Panc1 (cell line): Measurements from ENCODE around the gene BLTP2. TPM values are rescaled to one million over a fixed set of nuclear protein-coding genes. Genes with fewer than 3 reads are reported as not detected.

Experiments
- ATAC-seq: fragments of 200-7000 bp; cut with Tn5 transposase; 2 replicates; pipeline ENCODE4 v1.9.1; 2020; ENCODE audit warnings: mild to moderate bottlenecking, moderate library complexity
- BruUV-seq: library from RNA; stranded (reverse); fragments of 400-500 nt; replicated peaks from 2 replicates; lab custom pipeline; 2021; lab: Mats Ljungman, UMichigan
- CTCF ChIA-PET: fragments of 300-600 bp; sonication (Branson Sonifier 250); formaldehyde crosslinking; loops from one replicate; lab custom pipeline; 2022; ENCODE audit warnings: antibody characterized with exemption; lab: Charles Lee
- POLR2A ChIA-PET: fragments of 300-600 bp; sonication (Branson Sonifier 250); formaldehyde crosslinking; loops from one replicate; lab custom pipeline; 2022; ENCODE audit warnings: antibody characterized with exemption; lab: Charles Lee
- DNase-seq: peaks from one replicate; pipeline ENCODE4 v3.0.0-alpha.2; 2010; ENCODE audit warnings: low read depth, low spot score
- H3K27ac ChIP-seq: 2 replicates; pipeline ENCODE4 v1.5.1; 2011; ENCODE audit warnings: mild to moderate bottlenecking, low read length, inconsistent platforms
- H3K27me3 ChIP-seq: fragments of 200-500 bp; sonication (Bioruptor generic); 2 replicates; pipeline ENCODE4 v1.6.0; 2014; ENCODE audit warnings: low read length, inconsistent platforms; ENCODE audit not compliant: control insufficient read depth, insufficient read depth
- H3K36me3 ChIP-seq: fragments of 200-500 bp; sonication (Bioruptor generic); 2 replicates; pipeline ENCODE4 v1.5.1; 2014; ENCODE audit warnings: inconsistent platforms, mild to moderate bottlenecking, low read length, moderate library complexity; ENCODE audit not compliant: control insufficient read depth, insufficient read depth
- H3K4me1 ChIP-seq: 2 replicates; pipeline ENCODE4 v1.5.1; 2011; ENCODE audit warnings: inconsistent platforms, mild to moderate bottlenecking, low read length, moderate library complexity; ENCODE audit not compliant: control insufficient read depth, insufficient read depth
- H3K4me3 ChIP-seq, 2 experiments: 2 replicates each; pipeline ENCODE4 v1.5.1; 2011 to 2012; ENCODE audit warnings: low read depth in 2 of 2, low read length in 2 of 2, mild to moderate bottlenecking in 2 of 2, inconsistent platforms in 1 of 2, moderate library complexity in 1 of 2
- H3K9me3 ChIP-seq: fragments of 200-500 bp; sonication (Bioruptor generic); 2 replicates; pipeline ENCODE4 v1.5.1; 2014; ENCODE audit warnings: low read depth, mild to moderate bottlenecking, inconsistent platforms, low read length, moderate library complexity; ENCODE audit not compliant: control insufficient read depth, insufficient read depth
- CTCF ChIP-seq: fragments of 450-650 bp; IDR thresholded peaks from 2 replicates; pipeline ENCODE4 v1.5.1; 2017; ENCODE audit warnings: mild to moderate bottlenecking
- POLR2AphosphoS5 ChIP-seq: IDR thresholded peaks from 2 replicates; pipeline ENCODE4 v1.6.1; 2012; ENCODE audit warnings: mild to moderate bottlenecking, low read depth, low read length, moderate library complexity
- REST ChIP-seq, 2 experiments: IDR thresholded peaks; 2 replicates each; pipeline ENCODE4 v1.6.1; 2011 to 2012; ENCODE audit warnings: low read depth in 2 of 2, control low read depth in 1 of 2, low read length in 1 of 2, mild to moderate bottlenecking in 1 of 2, moderate library complexity in 1 of 2; ENCODE audit not compliant: insufficient read depth in 1 of 2
- SIN3A ChIP-seq: IDR thresholded peaks from 2 replicates; pipeline ENCODE4 v1.6.1; 2012; ENCODE audit warnings: low read depth, mild to moderate bottlenecking, low read length, moderate library complexity, borderline replicate concordance; ENCODE audit not compliant: insufficient read depth
- TCF7L2 ChIP-seq: IDR thresholded peaks from 2 replicates; pipeline ENCODE4 v1.6.1; 2011; ENCODE audit warnings: mild to moderate bottlenecking, low read depth, low read length, inconsistent platforms
- in situ Hi-C: cut with HindIII; loops from 2 replicates; pipeline ENCODE4 v1.10.0; 2016; ENCODE audit warnings: low sequenced_read_pairs, low pct_unique_long_range_greater_than_20kb
- intact Hi-C: fragments of 100-400 bp; cut with micrococcal nuclease; formaldehyde crosslinking; loops from one replicate; pipeline ENCODE4 v1.10.0; 2022; ENCODE audit not compliant: unreplicated experiment
- total RNA-seq: library from RNA; stranded (reverse); gene quantifications from one replicate; pipeline ENCODE4 v1.2.1, GENCODE V29; 2021; ENCODE audit not compliant: unreplicated experiment

Gene BLTP2
- total RNA-seq, 1 experiment from 2014 or later: 271 TPM

GRCh38 chr17:28645576-28645939, 600 bp upstream of the BLTP2 start:
- TSS peak; percentile 98 for BruUV-seq
- Histone ChIP-seq H3K9me3 (no peaks in the 10 kb centered on the region), H3K27ac (peak overlapping the region; percentile 96), H3K4me1 (peaks cover 28% of the 10 kb centered on the region), H3K36me3 (peaks cover 31% of the 10 kb centered on the region), H3K4me3 (peak overlapping the region; percentile 76 to 90), H3K27me3 (no peaks in the 10 kb centered on the region)
- no peak for DNase-seq
- peak; percentile 4 for ATAC-seq
- intact Hi-C loops: no loop called here
- POLR2A ChIA-PET: interaction anchor here (0.9 to 1.2 kb wide), 2 partner anchors 16 to 74 kb away, joined by 4 to 6 read pairs; partner anchors contain the start of genes RPL23A, SDF2 and SUPT6H
- TF ChIP-seq POLR2AphosphoS5 (no peak), TCF7L2 (no peak), REST (IDR thresholded peaks at IDR 0.05; ENCODE audit: insufficient read depth in 1 of 2, low read depth in 2 of 2, low read length in 1 of 2) (no peak), CTCF (no peak), SIN3A (no peak)
- CTCF ChIA-PET: interaction anchor here (0.7 kb wide), 1 partner anchor 98 kb away, joined by 11 read pairs; no protein-coding TSS in a partner anchor
- in situ Hi-C loops: no loop called here

- Histone ChIP-seq H3K27ac (peak overlapping the region; percentile 92), H3K36me3 (peaks cover 39% of the 10 kb centered on the region), H3K4me3 (peak overlapping the region; percentile 90 to 97), H3K4me1 (peaks cover 28% of the 10 kb centered on the region), H3K9me3 (no peaks in the 10 kb centered on the region), H3K27me3 (no peaks in the 10 kb centered on the region)
- no TSS peak for BruUV-seq
- ChIA-PET POLR2A (interaction anchor here (0.5 to 1.2 kb wide), 3 partner anchors 75 to 103 kb away, joined by 3 to 4 read pairs (median 3); partner anchors contain the start of gene RPL23A), CTCF (interaction anchor here (0.7 to 0.8 kb wide), 3 partner anchors 17 to 32 kb away, joined by 3 to 4 read pairs (median 4); partner anchors contain the start of gene SDF2)
- ATAC-seq (peak; percentile 22; the same call in 1 of the 2 replicates), DNase-seq (no peak)
- in situ Hi-C loops (no loop called here), intact Hi-C loops (no loop called here)
- TF ChIP-seq SIN3A (no peak), CTCF (peak; percentile 67), REST (IDR thresholded peaks at IDR 0.05; ENCODE audit: insufficient read depth in 1 of 2, low read depth in 2 of 2, low read length in 1 of 2) (no peak)
Measured at GRCh38 chr17:28643983-28644786, 773 bp downstream of the BLTP2 start.
